Glomerular visceral epithelial cell (primary cell): ENCODE results near the gene GET3.
"Not testable (repeated sequence)": the region's sequence is repeated elsewhere in the genome, so short reads cannot be mapped to it uniquely, and the experiment has no call there.

Experiments
- DNase-seq: peaks from one replicate; pipeline ENCODE4 v3.0.0-alpha.2; 2016; ENCODE audit errors: extremely low spot score

GET3 gene

DNA sequence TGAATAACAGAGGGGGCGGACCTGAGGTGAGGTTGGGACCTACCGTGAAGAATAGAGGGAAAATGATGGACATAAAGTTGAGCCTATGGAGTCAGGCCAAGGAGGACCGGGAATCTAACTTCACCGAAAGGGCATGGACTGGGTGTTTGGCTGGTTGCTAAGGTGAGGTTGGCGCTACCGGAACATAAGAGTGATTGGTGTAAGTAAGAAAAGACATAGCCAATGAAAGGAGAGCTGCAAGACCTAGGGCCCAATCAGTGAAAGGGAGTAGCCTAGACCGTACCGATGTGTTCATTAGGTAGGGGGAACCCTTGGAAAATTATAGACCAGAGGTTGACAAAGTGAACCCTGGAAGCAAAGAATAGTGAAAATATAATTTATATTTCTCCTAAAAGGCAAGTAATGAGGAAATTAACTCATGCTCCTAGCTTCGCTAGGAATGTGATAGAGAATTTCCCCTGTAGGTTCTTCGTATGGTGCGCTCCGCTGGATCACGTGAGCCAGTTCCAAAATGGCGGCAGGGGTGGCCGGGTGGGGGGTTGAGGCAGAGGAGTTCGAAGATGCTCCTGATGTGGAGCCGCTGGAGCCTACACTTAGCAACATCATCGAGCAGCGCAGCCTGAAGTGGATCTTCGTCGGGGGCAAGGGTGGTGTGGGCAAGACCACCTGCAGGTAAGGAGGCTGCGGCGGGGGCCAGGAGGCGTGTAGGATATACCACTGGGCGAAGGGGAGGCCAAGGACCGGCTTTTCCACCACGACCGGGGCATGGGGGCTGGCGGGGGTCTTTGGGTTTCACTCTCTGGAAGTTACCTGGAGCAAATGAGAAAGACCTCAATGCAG, at the start of gene GET3:
TSS of gene GET3 (plus strand) at position 503 of the 840 bp plus-strand sequence. CDS start at position 512, 9 bp downstream.
- peak; percentile 100 for DNase-seq

DNA sequence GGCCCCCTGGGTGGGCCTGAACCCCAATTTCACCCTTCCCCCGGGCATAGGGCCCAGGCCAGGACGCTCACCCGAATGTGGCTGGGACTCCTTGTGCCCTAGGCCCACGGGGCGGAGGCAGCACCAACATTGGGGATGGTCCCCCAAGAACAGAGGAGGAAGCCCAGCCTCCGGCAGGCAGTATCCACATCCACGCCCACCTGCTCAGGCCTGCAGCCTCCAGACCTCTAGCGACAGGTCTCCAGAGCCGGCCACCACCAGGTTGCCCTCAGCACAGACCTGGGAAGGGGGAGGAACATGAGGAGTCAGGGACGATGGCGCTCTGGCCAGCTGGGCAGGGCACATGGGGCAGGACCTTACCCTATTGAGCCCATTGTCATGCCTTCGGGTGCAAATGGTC, 48.3 kb upstream of the GET3 start:
- no peak for DNase-seq

DNA sequence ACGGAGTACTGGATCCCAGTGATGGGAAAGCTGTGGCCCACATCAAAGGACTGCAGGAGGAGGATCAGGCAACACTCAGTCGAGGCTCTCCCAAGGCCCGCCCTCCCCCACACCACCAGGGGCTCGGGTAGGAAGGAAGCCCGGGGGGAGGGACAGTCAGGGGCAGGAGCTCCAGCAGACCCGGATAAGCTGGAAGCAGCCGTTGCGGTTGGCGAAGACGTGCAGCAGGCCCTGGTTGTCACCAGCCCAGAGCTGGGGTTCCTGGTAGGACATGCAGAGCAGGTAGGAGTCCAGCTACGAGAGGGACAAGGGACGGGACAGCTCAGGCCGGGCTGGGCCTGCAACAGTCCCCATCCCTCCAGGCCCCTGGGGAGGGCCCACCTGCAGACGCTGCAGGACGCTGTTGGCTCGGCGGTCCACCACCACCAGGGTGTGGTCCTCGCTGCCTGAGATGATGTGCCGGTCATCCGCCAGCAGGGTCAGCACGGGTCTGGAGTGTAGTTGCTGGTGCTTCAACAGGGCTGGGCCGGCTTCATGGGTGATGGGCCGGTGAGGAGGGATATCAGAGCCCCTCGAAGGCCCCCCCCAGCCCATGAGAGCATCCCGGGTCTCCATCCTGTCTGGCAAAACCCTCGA, 47.6 kb upstream of the GET3 start:
- no peak for DNase-seq

DNA sequence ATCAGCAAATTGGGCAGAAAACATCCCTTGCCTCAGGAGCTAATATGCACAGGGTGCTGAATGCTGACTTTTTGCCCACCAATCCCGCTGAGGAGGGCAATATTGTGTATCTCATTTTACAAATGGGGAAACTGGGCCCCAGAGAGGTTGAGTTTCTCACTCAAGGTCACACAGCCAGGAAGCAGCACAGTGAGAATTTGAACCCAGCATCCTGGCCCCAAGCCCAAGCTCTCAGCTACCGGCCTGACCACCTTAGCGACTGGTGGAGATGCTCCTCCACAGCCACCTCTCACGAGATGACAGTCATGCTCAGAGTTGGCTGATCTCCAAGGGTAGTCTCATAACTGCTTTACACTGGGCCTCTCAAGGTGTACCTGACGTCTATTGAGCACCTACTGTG, 44.3 kb upstream of the GET3 start:
- no peak for DNase-seq

DNA sequence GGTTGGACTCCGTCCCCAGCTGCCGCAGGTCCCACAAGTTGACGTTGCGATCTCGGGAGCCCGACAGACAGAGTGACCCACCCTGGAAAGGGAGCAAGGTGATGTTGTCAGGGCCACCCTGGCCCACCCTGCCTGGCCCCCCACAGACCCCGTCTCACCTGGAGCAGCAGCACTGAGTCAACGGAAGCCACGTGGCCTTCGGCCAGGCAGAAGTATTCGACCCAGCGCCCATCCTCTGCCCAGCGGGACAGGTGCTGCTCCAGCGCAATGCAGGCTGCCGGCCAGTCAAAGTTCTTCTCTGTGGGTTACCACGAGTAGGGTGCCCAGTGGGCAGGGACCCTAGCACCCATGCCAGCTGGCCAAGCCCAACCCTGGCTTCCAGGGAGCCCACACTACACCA, 42.7 kb upstream of the GET3 start:
- DNase-seq, result no peak

DNA sequence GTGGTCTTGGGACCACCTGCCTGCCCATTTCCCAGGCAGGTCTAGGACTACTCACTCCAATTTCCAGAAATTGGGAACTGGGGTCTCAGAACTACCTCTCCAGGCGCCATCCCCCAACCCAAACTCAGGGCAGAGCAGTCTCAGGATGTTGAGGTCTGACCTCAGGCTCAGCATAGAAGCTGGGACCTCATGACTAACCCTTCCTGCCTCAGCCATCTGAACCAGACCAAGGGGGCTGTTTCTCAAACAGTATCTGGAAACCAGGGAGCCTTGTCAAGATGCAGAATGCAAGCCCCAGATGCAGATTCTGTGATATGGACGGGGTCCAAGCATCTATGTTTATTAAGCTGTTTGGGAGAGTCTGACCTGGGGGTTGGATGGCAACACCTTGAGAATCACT, 42.2 kb upstream of the GET3 start:
- no peak for DNase-seq

DNA sequence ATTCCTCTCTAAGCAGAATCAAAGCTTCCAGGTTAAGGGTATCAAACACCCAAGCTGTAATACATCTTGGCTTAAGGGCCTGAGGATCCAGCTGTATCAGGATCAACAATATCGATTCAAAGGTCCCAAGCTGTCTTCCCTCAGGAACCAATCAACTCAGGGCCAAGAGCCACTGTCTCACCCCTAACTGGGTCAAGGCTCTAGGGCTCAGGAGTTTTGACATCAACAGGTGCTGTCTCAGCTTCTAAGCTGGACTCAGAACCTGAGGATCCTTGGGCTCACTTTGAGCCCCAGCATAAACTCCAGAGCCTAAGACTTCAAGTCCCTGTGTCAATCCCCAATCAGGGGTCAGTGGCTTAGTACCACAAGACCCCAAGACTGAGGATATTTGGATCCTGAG, 41.8 kb upstream of the GET3 start:
- no peak for DNase-seq

DNA sequence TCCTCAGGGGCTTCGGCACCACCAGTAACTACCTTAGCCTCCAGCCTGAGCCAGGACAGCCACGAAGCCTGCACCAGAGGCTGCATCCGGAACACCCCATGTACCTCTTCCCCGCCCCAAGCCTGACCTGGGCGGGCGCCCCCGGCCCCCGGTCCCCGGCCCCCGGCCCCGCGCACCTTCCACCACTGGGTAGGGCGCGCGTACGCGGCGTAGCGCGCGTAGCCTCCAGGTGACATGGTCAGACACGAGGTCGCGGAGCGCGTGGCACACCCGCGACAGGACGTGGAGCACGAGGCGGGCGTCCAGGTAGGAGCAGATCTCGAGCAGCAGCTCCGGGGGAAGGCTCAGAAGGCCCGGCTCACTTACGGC, 41.3 kb upstream of the GET3 start:
- no peak for DNase-seq

DNA sequence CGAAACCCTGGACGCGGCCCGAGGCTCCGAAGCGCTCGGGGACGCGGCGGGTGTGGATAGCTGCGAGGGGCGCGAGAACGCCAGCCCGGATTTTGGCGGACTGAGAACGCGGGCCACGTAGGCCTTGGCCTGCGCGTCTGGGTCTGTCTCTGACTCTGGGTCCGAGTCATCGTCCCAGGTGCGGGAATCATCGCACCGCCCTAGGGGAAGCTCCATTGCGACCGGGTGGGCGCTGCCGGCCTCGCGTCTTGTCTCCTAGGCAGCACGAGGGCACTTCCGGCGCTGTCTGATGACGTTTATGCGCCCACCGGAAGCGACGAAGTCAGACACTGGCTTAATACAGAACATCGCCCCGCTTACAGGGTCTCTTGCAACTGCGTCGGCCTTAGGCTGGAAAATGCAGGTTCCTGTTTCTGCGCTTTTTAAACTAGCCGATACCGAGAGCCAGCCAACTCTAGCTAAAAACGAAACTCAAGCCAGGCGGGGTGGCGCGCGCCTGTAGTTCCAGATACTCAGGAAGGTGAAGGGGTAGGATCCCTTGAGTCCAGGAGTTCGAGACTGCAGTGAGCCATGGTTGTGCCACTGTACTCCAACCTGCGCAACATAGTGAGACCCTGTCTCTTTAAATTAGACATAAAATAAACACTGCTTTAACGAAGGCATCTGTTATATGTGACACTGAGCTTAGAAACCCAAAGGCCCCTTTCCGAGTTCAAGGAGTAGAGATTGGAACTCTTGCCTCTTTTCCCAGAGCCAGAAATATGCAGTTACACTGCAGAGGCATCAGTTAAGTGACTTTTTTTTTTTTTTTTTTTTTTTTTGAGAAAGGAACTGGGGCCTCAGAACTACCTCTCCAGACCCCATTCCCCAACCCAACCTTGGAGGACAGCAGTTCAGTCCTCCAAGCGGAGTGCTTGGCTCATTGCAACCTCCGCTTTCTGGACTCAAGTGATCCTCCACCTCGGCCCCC, 40.6 kb upstream of the GET3 start, which contains the start of gene FBXW9:
TSS of gene FBXW9 (minus strand) at position 266 of the 970 bp plus-strand sequence. CDS start at position 216, 50 bp downstream.
- peak; percentile 94 for DNase-seq

DNA sequence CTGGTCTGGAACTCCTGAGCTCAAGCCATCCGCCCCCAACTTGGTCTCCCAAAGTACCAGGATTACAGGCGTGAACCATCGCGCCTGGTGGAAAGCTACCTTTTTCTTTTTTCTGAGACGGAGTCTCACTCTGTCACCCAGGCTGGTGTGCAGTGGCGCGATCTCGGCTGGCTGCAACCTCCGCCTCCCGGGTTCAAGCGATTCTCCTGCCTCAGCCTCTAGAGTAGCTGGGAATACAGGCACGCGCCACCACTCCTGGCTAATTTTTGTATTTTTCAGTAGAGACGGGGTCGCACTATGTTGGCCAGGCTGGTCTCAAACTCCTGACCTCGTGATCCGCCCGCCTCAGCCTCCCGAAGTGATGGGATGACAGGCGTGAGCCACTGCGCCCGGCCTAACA, 39.9 kb upstream of the GET3 start:
- DNase-seq, result not testable (repeated sequence)

DNA sequence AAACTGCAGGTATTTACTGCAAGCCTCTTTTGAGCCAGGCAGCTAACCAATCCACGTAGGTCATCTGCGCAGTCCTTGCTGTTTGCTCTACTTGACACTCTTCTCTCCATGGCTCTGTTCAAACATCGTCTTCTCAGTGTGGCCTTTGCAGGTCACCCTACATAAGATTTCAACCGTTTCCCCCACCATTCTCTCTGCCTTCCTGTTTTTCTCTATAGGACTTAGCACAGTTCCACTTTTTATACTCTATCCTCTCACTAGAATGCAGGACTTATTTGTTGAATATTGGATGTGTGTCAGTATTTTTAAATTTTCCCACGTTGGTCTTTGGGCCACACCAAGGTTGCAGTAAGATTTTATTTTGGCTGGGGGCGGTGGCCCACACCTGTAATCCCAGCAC, 39.2 kb upstream of the GET3 start:
- no peak for DNase-seq

DNA sequence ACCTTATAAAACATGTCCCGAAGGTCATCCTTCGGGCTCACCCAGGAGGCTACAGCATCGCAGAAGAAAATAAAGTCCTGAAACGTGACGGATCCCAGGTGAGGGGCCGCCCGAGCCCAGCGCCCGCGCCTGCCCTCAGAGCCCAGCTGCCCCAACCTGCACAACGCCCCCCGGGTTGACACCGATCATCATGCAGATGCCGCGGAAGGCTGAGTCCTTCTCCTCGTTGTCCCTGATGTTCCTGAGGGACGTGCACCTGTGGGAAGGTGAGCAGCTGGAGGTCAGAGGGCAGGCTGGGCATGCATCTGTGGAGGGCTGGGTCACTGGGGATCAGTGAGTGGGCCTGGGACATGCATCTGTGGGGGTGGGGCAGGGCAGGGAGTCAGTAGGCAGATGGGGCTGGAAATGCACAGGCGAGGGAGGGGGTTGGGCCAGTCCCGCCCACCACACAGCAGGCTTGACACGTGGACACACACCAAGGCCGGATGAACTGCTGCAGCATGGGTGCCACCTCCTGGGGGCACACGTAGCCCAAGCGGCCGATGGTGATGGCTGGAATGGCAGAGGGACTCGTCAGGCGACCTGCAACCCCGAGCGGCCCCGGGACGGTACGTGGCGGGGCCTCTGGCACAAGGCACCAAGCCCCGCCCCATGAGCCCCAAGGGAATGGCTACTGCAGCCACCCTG, 35.6 kb upstream of the GET3 start:
- no peak for DNase-seq

DNA sequence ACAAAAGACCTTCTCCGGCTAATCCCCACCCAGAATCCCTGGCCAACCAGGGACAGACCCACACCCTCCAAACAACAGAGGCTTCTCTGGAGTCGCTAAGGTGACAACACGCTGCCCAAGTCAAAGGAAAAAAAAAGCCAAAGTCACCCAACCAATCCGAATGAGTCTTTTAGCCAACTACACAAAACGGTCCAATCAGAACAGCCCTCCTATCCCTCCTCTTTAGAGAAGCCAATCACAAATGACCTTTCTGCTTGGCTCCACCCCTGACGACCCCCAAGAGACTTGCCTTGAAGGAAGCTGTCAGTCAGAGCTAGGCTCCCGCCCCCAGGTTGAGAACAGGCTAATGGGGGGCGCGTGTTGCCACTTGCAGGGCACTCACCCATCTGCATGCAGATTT, 34.3 kb upstream of the GET3 start:
- DNase-seq, result peak; percentile 41

DNA sequence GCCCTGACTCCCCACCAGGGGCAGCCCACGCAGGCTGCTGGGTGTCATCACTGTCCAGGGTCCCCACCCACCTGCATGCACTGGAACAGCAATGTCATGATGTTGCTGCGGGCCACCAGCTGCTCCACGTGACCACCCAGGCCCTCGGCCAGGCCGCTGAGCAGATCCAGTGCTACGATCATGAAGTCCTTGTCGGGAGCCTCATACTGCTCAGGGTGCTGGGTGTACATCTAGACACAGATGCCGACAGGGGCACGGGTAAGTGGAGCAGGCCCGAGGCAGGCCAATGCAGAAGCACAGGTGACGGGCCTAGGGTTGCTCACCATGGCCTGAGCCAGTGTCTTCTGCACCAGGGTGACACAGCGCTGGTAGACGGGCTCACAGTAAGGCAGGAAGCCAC, 32.1 kb upstream of the GET3 start:
- no peak for DNase-seq

DNA sequence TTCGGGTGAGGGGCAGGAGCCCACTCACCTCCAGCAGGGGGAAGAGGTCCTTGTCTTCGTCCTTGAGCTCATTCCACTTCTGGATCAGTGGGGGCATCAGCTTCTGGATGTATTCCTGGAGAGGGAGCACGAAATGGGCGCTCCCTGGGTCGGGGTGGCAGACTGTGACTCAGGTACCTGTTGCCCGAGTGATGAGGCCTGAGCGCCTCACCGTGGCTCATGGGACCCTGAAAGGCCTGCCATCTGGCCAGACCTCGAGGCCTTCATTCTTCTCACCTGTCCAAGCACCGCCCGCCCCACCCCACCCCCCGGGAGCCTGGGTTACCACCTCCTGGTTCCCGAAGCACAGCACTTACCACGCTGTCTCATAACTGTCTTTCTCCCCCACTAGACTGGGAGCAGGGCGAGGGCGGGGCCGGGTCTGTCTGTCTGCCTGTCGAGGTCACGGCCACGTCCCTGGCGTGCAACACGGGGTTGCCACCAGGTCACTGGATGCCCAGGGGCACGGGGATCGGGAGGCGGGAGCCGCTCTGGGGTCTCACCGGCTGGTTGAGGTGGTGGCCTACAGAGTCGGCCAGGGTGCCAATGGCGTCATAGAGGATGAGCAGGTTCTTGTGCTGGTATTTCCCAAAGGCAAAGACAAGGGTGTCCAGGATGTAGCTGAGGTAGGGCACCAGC, 31.5 kb upstream of the GET3 start:
- no peak for DNase-seq

DNA sequence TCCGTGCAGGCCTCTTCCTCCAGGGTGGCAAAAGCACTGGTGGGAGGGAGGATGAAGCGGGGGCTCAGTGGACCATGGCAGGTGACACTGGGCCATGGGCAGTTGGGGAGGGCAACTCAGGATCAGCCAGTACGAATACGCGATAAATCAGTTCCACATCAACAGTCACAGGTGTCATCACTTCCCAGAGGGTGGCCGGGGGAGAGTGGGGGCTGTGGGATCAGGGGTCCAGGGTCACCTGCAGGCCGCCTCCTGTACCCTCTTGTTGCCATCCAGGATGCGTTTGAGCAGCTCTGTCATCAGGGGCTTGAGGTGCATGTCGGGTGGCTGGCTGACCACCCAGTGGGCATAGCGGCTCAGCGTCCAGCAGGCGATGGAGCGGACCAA, 31.0 kb upstream of the GET3 start:
- no peak for DNase-seq

DNA sequence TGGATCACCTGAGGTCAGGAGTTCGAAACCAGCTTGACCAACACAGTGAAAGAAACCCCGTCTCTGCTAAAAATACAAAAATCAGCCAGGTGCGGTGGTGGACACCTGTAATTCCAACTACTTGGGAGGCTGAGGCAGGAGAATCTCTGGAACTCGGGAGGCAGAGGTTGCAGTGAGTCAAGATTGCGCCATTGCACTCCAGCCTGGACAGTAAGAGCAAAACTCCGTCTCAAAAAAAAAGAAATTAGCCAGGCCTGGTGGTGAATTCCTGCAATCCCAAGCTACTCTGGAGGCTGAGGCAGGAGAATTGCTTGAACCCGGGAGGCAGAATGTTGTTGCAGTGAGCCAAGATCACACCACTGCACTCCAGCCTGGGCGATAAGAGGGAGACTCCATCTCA, 28.7 kb upstream of the GET3 start:
- no peak for DNase-seq

DNA sequence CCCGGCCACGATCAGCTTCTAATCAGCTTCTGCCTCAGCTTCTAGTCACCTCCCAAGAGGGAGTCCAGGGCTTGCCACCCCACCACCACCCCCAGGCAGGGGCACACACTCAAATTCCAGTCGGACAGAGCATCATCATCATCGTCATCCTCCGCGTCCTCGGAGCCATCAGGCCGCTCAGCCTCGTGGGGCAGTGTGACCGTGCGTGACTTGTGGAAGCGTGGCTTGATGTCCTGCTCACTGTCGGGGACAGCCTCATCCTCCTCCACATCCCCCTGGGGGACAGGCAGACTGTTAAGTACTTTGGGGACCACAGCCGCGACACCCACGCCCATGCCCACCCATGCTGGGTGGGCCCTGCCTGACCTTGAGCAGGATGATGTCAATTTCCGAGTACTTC, 26.1 kb upstream of the GET3 start:
- no peak for DNase-seq

DNA sequence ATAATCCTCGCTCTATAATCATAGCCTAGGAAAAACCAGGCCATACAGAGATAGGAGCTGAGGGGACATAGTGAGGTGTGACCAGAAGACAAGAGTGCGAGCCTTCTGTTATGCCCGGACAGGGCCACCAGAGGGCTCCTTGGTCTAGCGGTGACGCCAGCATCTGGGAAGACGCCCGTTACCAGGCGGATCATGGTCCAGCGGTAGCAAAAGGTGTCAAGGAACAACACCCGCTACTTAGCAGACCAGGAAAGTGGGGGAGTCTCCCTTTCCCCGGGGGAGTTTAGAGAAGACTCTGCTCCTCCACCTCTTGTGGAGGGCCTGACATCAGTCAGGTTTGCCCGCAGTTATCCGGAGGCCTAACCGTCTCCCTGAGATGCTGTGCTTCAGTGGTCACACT, 25.2 kb upstream of the GET3 start:
- not testable (repeated sequence) for DNase-seq

DNA sequence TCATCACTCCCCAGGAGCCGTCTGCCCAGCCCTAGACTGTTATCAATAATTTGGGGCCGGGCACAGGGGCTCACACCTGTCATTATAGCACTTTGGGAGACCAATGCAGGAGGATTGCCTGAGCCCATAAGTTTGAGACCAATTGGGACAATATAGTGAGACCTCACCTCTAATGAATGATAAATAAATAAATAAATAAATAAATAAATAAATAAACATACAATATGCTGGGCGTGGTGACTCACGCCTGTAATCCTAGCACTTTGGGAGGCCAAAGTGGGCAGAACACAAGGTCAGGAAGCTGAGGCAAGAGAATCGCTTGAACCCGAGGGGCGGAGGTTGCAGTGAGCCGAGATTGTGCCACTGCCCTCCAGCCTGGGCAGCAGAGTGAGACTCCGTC, 24.0 kb upstream of the GET3 start:
- DNase-seq, result not testable (repeated sequence)

DNA sequence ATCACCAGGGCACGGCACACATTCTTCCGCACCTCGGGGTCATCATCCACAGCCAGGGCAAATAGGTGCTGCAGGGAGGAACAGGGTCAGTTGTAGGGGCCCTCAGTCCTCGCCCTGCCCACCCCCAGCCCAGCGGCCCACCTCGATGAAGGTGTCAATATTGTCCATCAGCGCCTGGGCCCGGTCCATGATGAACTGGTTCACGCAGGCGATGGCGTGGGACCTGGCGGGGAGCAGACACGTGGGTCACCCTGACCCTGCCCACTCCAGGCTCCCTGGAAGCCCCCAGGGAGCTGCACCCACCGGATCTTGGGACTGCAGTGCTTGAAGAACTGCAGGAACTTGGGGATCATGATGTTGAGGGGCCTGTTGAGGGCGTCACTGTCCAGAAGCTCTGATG, 22.2 kb upstream of the GET3 start:
- DNase-seq, result no peak
